H9 (cell line): ENCODE data around the gene OSBP. TPM values are rescaled to one million over a fixed set of nuclear protein-coding genes. Genes with fewer than 3 reads are reported as not detected.

ENCODE experiments used
- DNase-seq: peaks from one replicate; pipeline ENCODE4 v3.0.0-alpha.2; 2017
- H2AFZ ChIP-seq: one replicate; pipeline ENCODE4 v1.6.1; 2013; ENCODE audit warnings: mild to moderate bottlenecking, low read length, control low read depth, moderate library complexity
- H2AK5ac ChIP-seq: 2 replicates; pipeline ENCODE4 v1.6.1; 2013; ENCODE audit warnings: low read length, control low read depth, mixed read lengths; ENCODE audit not compliant: insufficient read length
- H2BK120ac ChIP-seq: one replicate; pipeline ENCODE4 v1.6.1; 2013; ENCODE audit warnings: low read depth, mild to moderate bottlenecking, low read length, control low read depth, inconsistent platforms; ENCODE audit not compliant: poor library complexity, severe bottlenecking
- H2BK12ac ChIP-seq: 2 replicates; pipeline ENCODE4 v1.6.1; 2013; ENCODE audit warnings: low read length, control low read depth, mixed read lengths, low read depth; ENCODE audit not compliant: insufficient read length
- H2BK15ac ChIP-seq: 2 replicates; pipeline ENCODE4 v1.6.1; 2013; ENCODE audit warnings: low read depth, low read length, control low read depth
- H2BK20ac ChIP-seq: one replicate; pipeline ENCODE4 v1.6.1; 2013; ENCODE audit warnings: low read depth, mild to moderate bottlenecking, low read length, control low read depth, inconsistent platforms; ENCODE audit not compliant: poor library complexity, severe bottlenecking
- H2BK5ac ChIP-seq: 2 replicates; pipeline ENCODE4 v1.6.1; 2013; ENCODE audit warnings: low read length, control low read depth, mixed read lengths; ENCODE audit not compliant: insufficient read length
- H3K14ac ChIP-seq: 2 replicates; pipeline ENCODE4 v1.6.1; 2013; ENCODE audit warnings: low read length, control low read depth; ENCODE audit not compliant: insufficient read depth
- H3K18ac ChIP-seq: 2 replicates; pipeline ENCODE4 v1.6.1; 2013; ENCODE audit warnings: low read depth, mild to moderate bottlenecking, mixed read lengths, low read length, control low read depth; ENCODE audit not compliant: insufficient read length
- H3K23ac ChIP-seq: 2 replicates; pipeline ENCODE4 v1.6.1; 2013; ENCODE audit warnings: low read length, control low read depth, mixed read lengths, low read depth; ENCODE audit not compliant: insufficient read length
- H3K23me2 ChIP-seq: 2 replicates; pipeline ENCODE4 v1.6.1; 2013; ENCODE audit warnings: low read depth, mild to moderate bottlenecking, mixed read lengths, low read length, control low read depth; ENCODE audit not compliant: insufficient read length, poor library complexity, severe bottlenecking
- H3K27ac ChIP-seq: 2 replicates; pipeline ENCODE4 v1.5.1; 2013; ENCODE audit warnings: low read length, control low read depth, mixed read lengths, low read depth; ENCODE audit not compliant: insufficient read length
- H3K27me3 ChIP-seq: 2 replicates; pipeline ENCODE4 v1.6.1; 2013; ENCODE audit warnings: low read length, control low read depth, inconsistent platforms; ENCODE audit not compliant: insufficient read depth
- H3K4ac ChIP-seq: 2 replicates; pipeline ENCODE4 v1.6.1; 2013; ENCODE audit warnings: low read depth, mild to moderate bottlenecking, control low read depth, inconsistent platforms, low read length, moderate library complexity
- H3K4me1 ChIP-seq: 2 replicates; pipeline ENCODE4 v1.6.1; 2013; ENCODE audit warnings: low read length, control low read depth, inconsistent platforms; ENCODE audit not compliant: insufficient read depth
- H3K4me2 ChIP-seq: 2 replicates; pipeline ENCODE4 v1.6.1; 2013; ENCODE audit warnings: low read length, control low read depth, mixed read lengths; ENCODE audit not compliant: insufficient read length, insufficient read depth
- H3K56ac ChIP-seq: 2 replicates; pipeline ENCODE4 v1.6.1; 2013; ENCODE audit warnings: low read depth, mild to moderate bottlenecking, mixed read lengths, low read length, control low read depth; ENCODE audit not compliant: insufficient read length
- H3K79me1 ChIP-seq: 2 replicates; pipeline ENCODE4 v1.6.1; 2013; ENCODE audit warnings: low read depth, mild to moderate bottlenecking, moderate library complexity, low read length, control low read depth, inconsistent platforms; ENCODE audit not compliant: insufficient read depth, poor library complexity, severe bottlenecking
- H3K79me2 ChIP-seq: 2 replicates; pipeline ENCODE4 v1.6.1; 2013; ENCODE audit warnings: low read length, control low read depth, inconsistent platforms; ENCODE audit not compliant: insufficient read depth
- H3K9ac ChIP-seq: 2 replicates; pipeline ENCODE4 v1.6.1; 2013; ENCODE audit warnings: low read length, control low read depth, mixed read lengths; ENCODE audit not compliant: insufficient read length; ENCODE audit errors: extremely low read depth
- H3K9me3 ChIP-seq: one replicate; pipeline ENCODE4 v1.6.1; 2013; ENCODE audit warnings: low read depth, low read length, inconsistent platforms; ENCODE audit not compliant: control insufficient read depth
- H3T11ph ChIP-seq: one replicate; pipeline ENCODE4 v1.6.1; 2013; ENCODE audit warnings: mild to moderate bottlenecking, low read length, control low read depth, inconsistent platforms
- H4K20me1 ChIP-seq: one replicate; pipeline ENCODE4 v1.6.1; 2013; ENCODE audit not compliant: control insufficient read depth, insufficient read length, insufficient read depth
- H4K5ac ChIP-seq: 2 replicates; pipeline ENCODE4 v1.6.1; 2013; ENCODE audit warnings: low read depth, mild to moderate bottlenecking, mixed read lengths, low read length, control low read depth; ENCODE audit not compliant: insufficient read length
- H4K8ac ChIP-seq: replicated peaks from 2 replicates; pipeline ENCODE4 v1.6.1; 2013; ENCODE audit warnings: low read length, control low read depth, mixed read lengths, low read depth; ENCODE audit not compliant: insufficient read length
- H4K91ac ChIP-seq: 2 replicates; pipeline ENCODE4 v1.6.1; 2013; ENCODE audit warnings: low read depth, mild to moderate bottlenecking, moderate library complexity, mixed read lengths, low read length, control low read depth; ENCODE audit not compliant: insufficient read length
- H3K27ac Mint-ChIP-seq, 3 experiments: 2 replicates in 2 of 3; 3 replicates in 1 of 3; pipeline ENCODE4 v1.8.0; 2020 to 2021; ENCODE audit warnings: mixed read lengths in 3 of 3, mild to moderate bottlenecking in 1 of 3, moderate library complexity in 1 of 3
- H3K27me3 Mint-ChIP-seq: 2 replicates; pipeline ENCODE4 v1.8.0; 2021; ENCODE audit warnings: low read depth, mild to moderate bottlenecking, moderate library complexity, mixed read lengths
- H3K36me3 Mint-ChIP-seq, 3 experiments: 2 replicates in 2 of 3; 3 replicates in 1 of 3; pipeline ENCODE4 v1.8.0; 2020 to 2021; ENCODE audit warnings: low read depth in 3 of 3, mixed read lengths in 3 of 3; ENCODE audit not compliant: insufficient read depth in 1 of 3
- H3K4me1 Mint-ChIP-seq, 2 experiments: 2 replicates each; pipeline ENCODE4 v1.8.0; 2020; ENCODE audit warnings: mixed read lengths in 2 of 2
- H3K4me3 Mint-ChIP-seq, 2 experiments: 2 replicates in 1 of 2; 3 replicates in 1 of 2; pipeline ENCODE4 v1.8.0; 2020 to 2021; ENCODE audit warnings: mild to moderate bottlenecking in 2 of 2, mixed read lengths in 2 of 2, moderate library complexity in 1 of 2
- H3K9me3 Mint-ChIP-seq, 2 experiments: 2 replicates in 1 of 2; 3 replicates in 1 of 2; pipeline ENCODE4 v1.8.0; 2020; ENCODE audit warnings: mild to moderate bottlenecking in 2 of 2, mixed read lengths in 2 of 2, moderate library complexity in 1 of 2
- CTCF ChIP-seq: fragments of 200-600 bp; sonication (generic); conservative IDR thresholded peaks from 3 replicates; pipeline ENCODE4 v1.8.0; 2021; ENCODE audit warnings: antibody characterized with exemption, mild to moderate bottlenecking
- WGBS: extraction: QIAGEN DNeasy Blood & Tissue Kit; methylation state at CpG from one replicate; pipeline ENCODE4 v1.1.7; 2013; ENCODE audit warnings: missing lambda C conversion rate, low lambda C conversion rate, mixed read lengths; ENCODE audit not compliant: insufficient read length; ENCODE audit errors: extremely low coverage; 5-methylcytosine and 5-hydroxymethylcytosine counted together
- long read RNA-seq: library from polyadenylated mRNA; unstranded; transcript quantifications from one replicate; pipeline ENCODE4 v2.0.0, GENCODE V29; 2020
- total RNA-seq: library from RNA; stranded (reverse); gene quantifications from 2 replicates; pipeline ENCODE4 v1.2.1, GENCODE V29; 2021

OSBP gene
- 46.7 and 48.5 TPM in 2 replicates for total RNA-seq
- long read RNA-seq, partial matches to known transcripts = 15 of 34 reads
- long read RNA-seq, other reads (novel, unspliced or antisense) = 19 of 34 reads

- DNase-seq = peak; percentile 100
- peak within 1 kb of the TSS; percentile 74 for H3K9ac ChIP-seq
- no peak within 1 kb of the TSS for H2BK12ac ChIP-seq
- peak within 1 kb of the TSS; percentile 61 for H3K27ac ChIP-seq
- H2BK15ac ChIP-seq = no peak within 1 kb of the TSS
- H3K23ac ChIP-seq = no peak within 1 kb of the TSS
- no peak within 1 kb of the TSS for H2BK20ac ChIP-seq
- H3K9me3 Mint-ChIP-seq = no peaks in the 10 kb centered on the region; a peak in 1 of 5 replicates
- no peak within 1 kb of the TSS for H4K8ac ChIP-seq
- H3K36me3 Mint-ChIP-seq = peaks cover 0 to 13% (median 6%) of the 10 kb centered on the region in 3 experiments; a peak in 4 of 7 replicates
- H3K79me1 ChIP-seq = peaks cover 3% of the 10 kb centered on the region
- no CpG with 5 or more reads among the region's 55 CpGs for WGBS
- H3T11ph ChIP-seq = no peak within 1 kb of the TSS
- no peak within 1 kb of the TSS for H2BK120ac ChIP-seq
- no peaks in the 10 kb centered on the region for H3K9me3 ChIP-seq
- H3K23me2 ChIP-seq = peaks cover 10% of the 10 kb centered on the region
- peaks cover 2% of the 10 kb centered on the region; the same call in 1 of the 2 replicates for H3K4me1 ChIP-seq
- H3K4me1 Mint-ChIP-seq = peaks cover 14 to 16% of the 10 kb centered on the region in 2 experiments
- no peak within 1 kb of the TSS for H4K91ac ChIP-seq
- no peak within 1 kb of the TSS for H2BK5ac ChIP-seq
- H3K14ac ChIP-seq = no peak within 1 kb of the TSS
- no peak within 1 kb of the TSS for H2AK5ac ChIP-seq
- no peak within 1 kb of the TSS for H3K56ac ChIP-seq
- no peaks in the 10 kb centered on the region for H3K27me3 Mint-ChIP-seq
- H3K4me2 ChIP-seq = peak within 1 kb of the TSS; percentile 92
- H4K20me1 ChIP-seq = no peaks in the 10 kb centered on the region
- H3K79me2 ChIP-seq = peaks cover 16% of the 10 kb centered on the region; the same call in 1 of the 2 replicates
- H3K27ac Mint-ChIP-seq = peak within 1 kb of the TSS; percentile 99 to 100 (median 99)
- H3K4me3 Mint-ChIP-seq = peak within 1 kb of the TSS; percentile 89 to 93
- H3K4ac ChIP-seq = no peak within 1 kb of the TSS
- H4K5ac ChIP-seq = no peak within 1 kb of the TSS
- no peaks in the 10 kb centered on the region for H3K27me3 ChIP-seq
- H3K18ac ChIP-seq = peak within 1 kb of the TSS; percentile 23
- no peak for TF ChIP-seq CTCF
- H2AFZ ChIP-seq = peak within 1 kb of the TSS; percentile 87
These were observed at the start of gene OSBP for GRCh38 chr11:59615637-59616395. Gene OSBP (minus strand): TSS chr11:59615774. CDS start chr11:59615664, 110 bp downstream.
